Small intestine (tissue), 7 donors: ENCODE results near the gene CIDEC. TPM values are rescaled to one million over a fixed set of nuclear protein-coding genes. Genes with fewer than 3 reads are reported as not detected.

Source experiments
- DNase-seq, 2 donors: peaks; one replicate each; pipeline versions ENCODE4 v3.0.0 to v3.0.0-alpha.2; 2013
- FAIRE-seq: peaks from 2 replicates; lab custom pipeline; 2012; peaks lifted over from hg19 to GRCh38; lab: Jason Lieb, UNC
- H3K27ac ChIP-seq, 3 donors: one replicate each; pipeline ENCODE4 v1.5.1; 2013; ENCODE audit warnings: low read length in 2 of 3, mild to moderate bottlenecking in 2 of 3, control low read depth in 1 of 3, inconsistent platforms in 1 of 3, low read depth in 1 of 3, moderate library complexity in 1 of 3
- H3K27me3 ChIP-seq, 3 donors: one replicate each; pipeline ENCODE4 v1.6.1; 2013; ENCODE audit warnings: low read length in 3 of 3, inconsistent platforms in 1 of 3; ENCODE audit not compliant: control insufficient read depth in 3 of 3, insufficient read depth in 3 of 3
- H3K36me3 ChIP-seq, 3 donors: one replicate each; pipeline ENCODE4 v1.6.1; 2013; ENCODE audit warnings: low read length in 3 of 3, inconsistent platforms in 1 of 3, low read depth in 1 of 3, mild to moderate bottlenecking in 1 of 3, moderate library complexity in 1 of 3; ENCODE audit not compliant: control insufficient read depth in 3 of 3, insufficient read depth in 2 of 3
- H3K4me1 ChIP-seq, 3 donors: one replicate each; pipeline ENCODE4 v1.6.1; 2013; ENCODE audit warnings: low read length in 2 of 3, inconsistent platforms in 1 of 3, low read depth in 1 of 3, mild to moderate bottlenecking in 1 of 3, moderate library complexity in 1 of 3; ENCODE audit not compliant: control insufficient read depth in 3 of 3, insufficient read depth in 2 of 3
- H3K4me3 ChIP-seq, 3 donors: one replicate each; pipeline ENCODE4 v1.5.1; 2013; ENCODE audit warnings: low read length in 3 of 3, control low read depth in 1 of 3, inconsistent platforms in 1 of 3, low read depth in 1 of 3, mild to moderate bottlenecking in 1 of 3, moderate library complexity in 1 of 3
- H3K9me3 ChIP-seq, 2 donors: one replicate each; pipeline ENCODE4 v1.6.1; 2013; ENCODE audit warnings: low read depth in 1 of 2, low read length in 1 of 2; ENCODE audit not compliant: control insufficient read depth in 2 of 2, insufficient read depth in 1 of 2
- whole genome bisulfite sequencing, 3 donors: extraction: QIAGEN DNeasy Blood & Tissue Kit; methylation state at CpG; one replicate each; pipeline ENCODE4 v1.1.7; 2013; 5-methylcytosine and 5-hydroxymethylcytosine counted together
- polyA plus RNA-seq, 4 donors: library from polyadenylated mRNA; stranded (reverse) in 3 of 4; unstranded in 1 of 4; fragments of 200-250 nt in 3 of 4; fragments of 120-200 nt in 1 of 4; gene quantifications; one replicate each; pipeline versions ENCODE4 v1.2.1 to v1.2.3, GENCODE V29; 2013
- donor health status: healthy with polysubstance abuse.
- donor health status: control.
- donor health status: control.
- donor health status: Bipolar disorder and iron deficiency.
- donor health status: healthy.

The CIDEC gene
- polyA plus RNA-seq, 4 donors, result 19.0 to 748 (median 310) TPM

GRCh38 chr3:9864200-9864927 lies 15.7 kb downstream of the CIDEC start:
- Histone ChIP-seq H3K27ac (peak overlapping the region in 2 of 3 donors; percentile 61 to 67), H3K9me3 (no peaks in the 10 kb centered on the region), H3K36me3 (peaks cover 0 to 7% (median 0%) of the 10 kb centered on the region in 3 donors), H3K4me1 (peaks cover 0 to 26% (median 0%) of the 10 kb centered on the region in 3 donors), H3K27me3 (no peaks in the 10 kb centered on the region), H3K4me3 (no peak overlapping the region)
- WGBS, 3 donors, result 53 to 76% (median 73%) methylated on average over 16 of the region's 16 CpGs
- peak in 1 of 2 donors; percentile 66 for DNase-seq
- FAIRE-seq, result no peak

GRCh38 chr3:9863058-9863772 lies 16.8 kb downstream of the CIDEC start:
- 66 to 70% (median 69%) methylated on average over 17 to 22 of the region's 22 CpGs for WGBS, 3 donors
- H3K36me3 ChIP-seq, result peaks cover 0 to 4% (median 0%) of the 10 kb centered on the region in 3 donors
- H3K27ac ChIP-seq, result no peak overlapping the region
- H3K4me3 ChIP-seq, result peak overlapping the region in 2 of 3 donors; percentile 23 to 41
- peaks cover 0 to 26% (median 0%) of the 10 kb centered on the region in 3 donors for H3K4me1 ChIP-seq
- H3K9me3 ChIP-seq, result no peaks in the 10 kb centered on the region
- no peaks in the 10 kb centered on the region for H3K27me3 ChIP-seq
- DNase-seq, result no peak
- FAIRE-seq, result no peak

- H3K9me3 ChIP-seq, result no peaks in the 10 kb centered on the region
- H3K27me3 ChIP-seq, result no peaks in the 10 kb centered on the region
- H3K36me3 ChIP-seq, result peaks cover 0 to 4% (median 0%) of the 10 kb centered on the region in 3 donors
- FAIRE-seq, result no peak
- H3K27ac ChIP-seq, result no peak overlapping the region
- peak overlapping the region in 2 of 3 donors; percentile 23 to 41 for H3K4me3 ChIP-seq
- WGBS, 3 donors, result 8 to 14% (median 12%) methylated on average over 40 to 45 of the region's 45 CpGs
- H3K4me1 ChIP-seq, result peaks cover 0 to 26% (median 0%) of the 10 kb centered on the region in 3 donors
- peak; percentile 58 to 80 for DNase-seq
Measured at GRCh38 chr3:9862391-9863057, 17.5 kb downstream of the CIDEC start.

- Histone ChIP-seq H3K4me1 (peaks cover 0 to 26% (median 0%) of the 10 kb centered on the region in 3 donors), H3K9me3 (no peaks in the 10 kb centered on the region), H3K4me3 (no peak overlapping the region), H3K27ac (no peak overlapping the region), H3K36me3 (peaks cover 0 to 2% (median 0%) of the 10 kb centered on the region in 3 donors), H3K27me3 (no peaks in the 10 kb centered on the region)
- WGBS, 3 donors, result 82 to 91% (median 87%) methylated on average over 5 of the region's 5 CpGs
- FAIRE-seq (no peak), DNase-seq (no peak)
Measured at GRCh38 chr3:9861626-9862130, 18.4 kb downstream of the CIDEC start.

GRCh38 chr3:9861201-9861600 lies 18.9 kb downstream of the CIDEC start:
- Histone ChIP-seq H3K36me3 (no peaks in the 10 kb centered on the region), H3K27me3 (no peaks in the 10 kb centered on the region), H3K4me3 (no peak overlapping the region), H3K27ac (no peak overlapping the region), H3K9me3 (no peaks in the 10 kb centered on the region), H3K4me1 (peaks cover 0 to 26% (median 0%) of the 10 kb centered on the region in 3 donors)
- DNase-seq (no peak), FAIRE-seq (no peak)
- WGBS, 3 donors, result 89 to 93% (median 92%) methylated on average over 4 of the region's 4 CpGs

GRCh38 chr3:9859530-9860025 lies 20.5 kb downstream of the CIDEC start:
- H3K27me3 ChIP-seq, result no peaks in the 10 kb centered on the region
- peaks cover 0 to 23% (median 0%) of the 10 kb centered on the region in 3 donors for H3K4me1 ChIP-seq
- no peak for FAIRE-seq
- H3K27ac ChIP-seq, result no peak overlapping the region
- no peaks in the 10 kb centered on the region for H3K9me3 ChIP-seq
- no peaks in the 10 kb centered on the region for H3K36me3 ChIP-seq
- WGBS, 3 donors, result 87 to 92% (median 90%) methylated on average over 12 of the region's 12 CpGs
- no peak for DNase-seq
- no peak overlapping the region for H3K4me3 ChIP-seq

GRCh38 chr3:9855594-9855993 lies 24.5 kb downstream of the CIDEC start:
- H3K27me3 ChIP-seq, result no peaks in the 10 kb centered on the region
- no peaks in the 10 kb centered on the region for H3K36me3 ChIP-seq
- FAIRE-seq (no peak), DNase-seq (no peak)
- 94 to 95% (median 95%) methylated on average over 3 of the region's 3 CpGs for WGBS, 3 donors
- H3K9me3 ChIP-seq, result no peaks in the 10 kb centered on the region
- no peak overlapping the region for H3K4me3 ChIP-seq
- H3K27ac ChIP-seq, result no peak overlapping the region
- no peaks in the 10 kb centered on the region for H3K4me1 ChIP-seq
